SKM-1 (cell line): ENCODE results near the gene SSBP3.

Experiments used
- DNase-seq: peaks from one replicate; lab custom pipeline; 2025; ENCODE audit not compliant: unreplicated experiment; lab: John Stamatoyannopoulos, UW

Gene SSBP3

DNA sequence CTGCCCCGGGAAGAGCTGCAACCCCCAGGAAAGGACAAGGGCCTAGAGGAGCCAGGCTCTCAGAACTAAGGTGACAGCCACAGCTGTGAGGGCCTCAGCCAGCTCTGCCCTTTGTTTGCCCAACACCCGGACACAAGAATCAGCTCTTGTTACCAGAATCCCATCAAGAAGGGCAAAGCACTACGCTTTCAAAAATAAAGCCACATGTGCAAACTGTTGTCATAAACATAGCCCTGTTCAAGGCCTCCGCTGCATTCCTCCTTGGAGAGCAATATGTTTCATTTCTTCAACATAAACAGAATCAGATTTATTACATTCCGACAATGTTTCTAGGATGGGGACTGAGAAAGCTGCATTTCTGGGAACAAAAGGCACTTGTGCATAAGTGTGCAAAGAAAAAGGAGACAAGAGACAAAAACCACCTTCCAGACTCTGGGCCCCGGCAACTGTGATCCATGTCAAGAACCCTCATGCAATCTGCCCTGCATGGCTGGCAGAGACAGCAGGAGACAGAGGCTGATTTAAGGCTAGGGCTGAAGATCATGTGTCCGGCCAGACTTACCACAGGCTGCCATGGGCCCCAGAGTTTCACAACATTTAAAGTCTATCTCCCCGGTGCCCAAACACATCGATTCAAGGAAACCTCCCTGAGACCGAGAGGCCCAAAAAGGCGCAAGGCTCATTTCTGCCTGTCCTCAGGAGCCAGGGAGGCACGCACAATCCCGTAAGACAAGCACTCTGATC lies 71.0 kb downstream of the SSBP3 start:
- DNase-seq, result peak; percentile 70

DNA sequence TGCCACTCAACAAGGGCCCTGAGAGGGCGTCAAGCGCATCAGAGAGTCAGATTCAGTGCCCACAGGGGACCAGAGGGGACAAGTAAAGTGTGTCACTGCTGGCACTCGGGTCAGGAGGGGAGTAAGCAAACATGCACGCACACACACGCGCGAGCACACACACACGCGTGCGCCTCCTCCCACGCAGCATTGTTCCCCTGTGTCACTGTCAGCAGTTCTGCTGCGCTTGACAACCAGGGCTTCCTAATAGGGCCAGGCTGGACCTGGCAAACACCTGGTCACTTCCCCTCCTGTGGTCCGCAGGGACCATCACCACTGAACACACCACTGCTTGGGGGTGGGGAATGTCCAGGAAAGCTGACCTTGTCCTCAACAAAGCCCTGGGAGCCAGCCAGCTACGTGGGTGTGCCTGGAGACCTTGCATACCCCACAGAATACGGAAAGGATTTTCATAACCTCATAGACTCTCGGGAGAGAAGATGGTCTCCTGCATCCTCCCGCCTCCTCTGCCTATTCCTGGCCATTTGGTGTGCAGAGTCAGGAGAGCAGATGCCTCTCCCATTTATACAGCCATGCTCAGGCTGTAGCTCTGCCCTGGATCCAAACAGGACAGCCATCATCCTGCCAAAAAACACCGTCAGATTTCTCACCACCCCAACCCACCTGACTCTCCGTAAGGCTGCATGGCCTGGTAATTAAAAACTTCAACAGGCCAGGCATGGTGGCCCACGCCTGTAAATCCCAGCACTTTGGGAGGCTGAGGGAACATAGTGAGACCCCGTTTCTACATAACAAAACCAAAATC lies 73.2 kb downstream of the SSBP3 start:
- no peak for DNase-seq

DNA sequence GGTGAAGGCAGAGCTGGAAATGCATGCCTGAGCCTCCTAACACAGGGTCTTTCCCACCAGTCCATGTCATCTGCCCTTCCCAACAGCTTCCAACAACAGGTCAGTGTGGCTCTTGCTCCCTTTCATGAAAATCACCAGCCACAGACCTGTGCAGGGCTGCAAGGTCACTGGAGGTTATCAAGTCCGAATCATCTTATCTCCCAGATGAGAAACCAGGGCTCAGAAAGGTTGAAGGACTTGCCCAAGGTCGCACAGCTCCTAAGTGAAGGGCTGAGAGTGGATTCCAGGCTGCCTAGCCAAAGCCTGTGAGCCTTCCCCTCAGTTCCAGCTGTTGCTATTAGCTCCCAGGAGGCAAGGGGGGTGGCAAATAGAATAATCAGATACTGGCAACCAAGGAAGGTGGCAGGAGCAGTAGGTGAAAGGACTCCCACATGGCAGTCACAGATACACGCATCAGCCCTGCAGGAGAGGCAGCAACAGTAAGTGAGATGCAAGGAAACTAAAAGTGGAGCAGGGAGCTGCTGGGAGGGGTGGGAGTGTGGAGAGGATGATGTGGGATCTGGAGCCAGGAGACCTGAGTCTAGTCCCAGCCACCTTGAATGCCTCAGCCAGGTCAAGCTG lies 74.2 kb downstream of the SSBP3 start:
- no peak for DNase-seq

DNA sequence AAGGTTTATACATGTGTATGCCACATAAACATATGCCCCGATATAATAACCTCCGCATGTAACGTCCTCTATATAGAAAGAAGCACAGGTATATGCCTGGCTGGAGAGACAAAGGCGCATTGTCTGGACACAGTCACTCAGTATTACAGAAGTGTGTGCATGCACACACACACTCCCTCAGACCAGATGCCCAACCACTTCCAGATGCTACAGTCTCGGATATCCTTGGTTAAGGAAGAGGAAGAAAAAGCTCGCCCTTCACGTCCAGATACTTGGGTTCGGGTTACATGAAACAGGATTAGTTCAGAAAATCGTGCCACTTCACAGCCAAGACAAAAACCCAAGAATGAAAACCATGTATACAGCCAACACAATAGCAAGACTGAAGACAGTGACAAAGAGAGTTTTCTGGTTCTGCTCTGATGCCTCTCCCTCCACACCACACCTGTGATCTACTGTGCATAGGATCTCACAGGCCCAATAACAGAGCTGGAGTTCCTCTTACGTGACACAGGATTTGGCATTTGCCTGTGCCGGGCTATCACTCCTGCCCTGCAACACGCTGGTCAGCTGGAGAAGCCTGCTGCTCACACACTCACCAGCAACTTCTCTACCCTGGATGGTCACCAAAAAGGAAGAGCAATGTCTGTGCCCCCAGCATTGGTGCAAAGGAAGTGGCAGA lies 75.0 kb downstream of the SSBP3 start:
- DNase-seq, result no peak

DNA sequence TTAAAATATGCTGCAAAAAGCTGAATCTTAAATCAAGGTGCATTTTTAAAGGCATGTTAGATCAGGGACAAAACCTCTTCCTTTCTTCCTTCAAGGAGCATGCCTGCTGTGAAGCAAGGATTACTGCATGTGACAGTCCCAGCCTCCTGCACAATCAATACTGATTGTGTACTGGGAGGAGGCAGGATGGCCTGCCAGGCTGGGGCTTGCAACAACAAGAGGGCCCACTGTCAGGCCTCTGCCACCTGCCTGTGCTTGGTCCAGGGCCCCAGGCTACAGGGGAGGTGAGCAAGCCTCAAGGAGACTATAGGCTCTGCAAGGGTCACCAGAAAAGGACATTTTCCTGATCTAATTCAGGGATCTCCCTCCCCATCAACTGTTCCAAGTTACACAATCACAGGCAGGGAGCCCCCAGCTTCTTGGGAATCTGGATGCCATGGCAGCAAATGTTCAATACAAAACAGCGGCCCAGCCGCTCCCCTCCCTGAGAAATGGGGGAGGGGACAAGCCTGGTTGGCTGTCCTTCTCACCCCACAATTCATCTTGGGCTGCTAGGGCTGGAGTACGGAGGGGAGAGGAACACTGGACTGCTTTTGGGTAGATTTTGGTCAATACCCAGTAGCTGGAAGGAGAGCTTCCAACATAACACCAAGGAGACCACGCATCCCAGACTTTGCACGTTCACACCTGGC lies 76.7 kb downstream of the SSBP3 start:
- no peak for DNase-seq

DNA sequence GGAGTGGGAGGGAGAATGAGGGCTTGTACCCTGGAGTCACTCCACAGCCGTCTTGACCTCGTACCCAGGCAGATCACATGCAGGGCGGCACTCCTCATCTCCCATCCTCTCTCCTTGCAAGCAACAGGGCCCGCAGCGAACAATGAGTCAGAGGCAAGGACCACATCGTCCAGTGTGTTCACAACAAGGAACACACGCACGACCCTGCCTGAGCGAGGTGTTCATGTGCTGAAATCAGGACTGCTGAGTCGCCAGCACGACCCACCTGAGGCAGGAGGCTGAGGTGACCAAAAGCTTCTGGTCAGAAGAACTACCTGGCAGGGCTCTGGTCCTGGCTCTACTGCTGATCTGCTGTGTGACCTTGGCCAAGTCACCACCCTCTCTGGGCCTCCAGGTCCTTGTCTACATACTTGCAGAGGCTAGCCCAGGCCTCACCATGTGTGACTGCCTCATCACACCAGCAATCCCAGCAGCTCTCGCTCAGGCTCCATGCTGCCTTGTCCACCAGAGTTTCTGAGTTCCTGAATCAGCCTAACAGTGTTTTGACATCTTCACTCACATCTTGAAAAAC lies 78.0 kb downstream of the SSBP3 start:
- no peak for DNase-seq

DNA sequence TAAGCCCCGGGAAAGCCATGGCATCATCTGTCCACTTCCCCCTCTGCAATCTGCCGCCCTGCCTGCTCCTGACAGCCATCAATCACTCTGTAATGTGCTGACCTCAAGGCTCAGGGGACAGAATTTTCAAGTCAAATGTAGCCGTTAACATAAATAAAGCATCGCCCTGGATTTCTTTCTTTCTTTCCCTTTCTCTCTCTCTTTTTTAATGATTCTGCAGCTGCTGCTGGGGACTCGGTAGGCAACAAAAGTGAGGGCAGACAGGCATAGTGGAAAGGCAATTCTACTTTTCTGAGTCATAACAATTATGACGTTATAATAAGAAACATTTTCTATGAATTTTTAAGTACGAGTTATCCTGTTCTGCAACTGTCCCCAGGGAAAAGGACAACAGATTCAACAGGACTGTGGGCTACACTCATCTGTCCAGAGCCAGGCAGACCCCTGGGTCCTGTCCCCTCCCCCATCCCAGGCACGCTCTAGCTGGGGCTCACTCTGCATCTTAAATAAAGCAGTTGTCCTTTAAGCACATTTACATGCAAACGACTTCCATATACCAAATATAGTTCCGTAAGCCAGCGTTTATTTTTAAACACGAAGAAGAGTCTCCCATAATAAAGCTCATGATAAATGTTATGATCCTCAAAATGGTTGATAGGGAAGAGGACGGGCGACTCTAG lies 78.7 kb downstream of the SSBP3 start:
- no peak for DNase-seq

DNA sequence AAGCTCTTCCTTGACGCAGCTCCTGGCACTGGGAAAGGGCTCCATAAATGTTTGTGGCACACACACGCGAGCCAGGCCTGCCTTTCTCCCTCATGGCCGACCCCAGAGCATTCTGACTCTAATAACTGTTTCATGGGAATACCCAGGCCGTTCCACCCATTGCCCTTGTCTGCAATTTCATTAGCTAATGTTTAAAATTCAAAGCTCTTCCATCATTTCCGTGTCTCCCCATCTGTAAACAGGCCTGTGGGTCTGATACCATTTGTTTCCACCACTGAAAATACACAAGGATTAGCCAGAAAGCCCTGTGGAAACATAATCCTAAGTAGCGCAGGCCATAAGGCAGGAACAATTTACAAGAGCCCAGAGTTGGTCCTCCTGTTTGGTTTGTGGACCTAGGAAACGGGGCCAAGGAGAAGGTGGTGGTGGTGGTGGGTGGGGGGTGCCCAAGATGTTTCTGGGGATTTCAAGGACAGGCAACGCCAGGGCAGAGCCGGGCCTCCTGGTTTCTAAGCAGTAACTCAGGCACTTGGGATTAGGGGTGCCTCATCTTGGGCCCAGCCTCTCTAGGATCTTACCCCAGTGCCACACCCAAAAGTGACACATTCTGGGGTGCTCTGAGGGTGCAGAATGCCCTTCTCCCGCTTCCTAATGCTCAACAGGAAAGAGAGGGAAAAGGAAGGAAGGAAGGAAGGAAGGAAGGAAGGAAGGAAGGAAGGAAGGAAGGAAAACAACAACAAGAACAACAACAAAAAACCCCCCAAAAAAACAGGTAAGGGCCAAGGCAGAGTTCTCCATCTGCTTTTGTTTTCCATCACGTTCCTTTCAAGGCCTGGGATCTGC lies 79.4 kb downstream of the SSBP3 start:
- no peak for DNase-seq

DNA sequence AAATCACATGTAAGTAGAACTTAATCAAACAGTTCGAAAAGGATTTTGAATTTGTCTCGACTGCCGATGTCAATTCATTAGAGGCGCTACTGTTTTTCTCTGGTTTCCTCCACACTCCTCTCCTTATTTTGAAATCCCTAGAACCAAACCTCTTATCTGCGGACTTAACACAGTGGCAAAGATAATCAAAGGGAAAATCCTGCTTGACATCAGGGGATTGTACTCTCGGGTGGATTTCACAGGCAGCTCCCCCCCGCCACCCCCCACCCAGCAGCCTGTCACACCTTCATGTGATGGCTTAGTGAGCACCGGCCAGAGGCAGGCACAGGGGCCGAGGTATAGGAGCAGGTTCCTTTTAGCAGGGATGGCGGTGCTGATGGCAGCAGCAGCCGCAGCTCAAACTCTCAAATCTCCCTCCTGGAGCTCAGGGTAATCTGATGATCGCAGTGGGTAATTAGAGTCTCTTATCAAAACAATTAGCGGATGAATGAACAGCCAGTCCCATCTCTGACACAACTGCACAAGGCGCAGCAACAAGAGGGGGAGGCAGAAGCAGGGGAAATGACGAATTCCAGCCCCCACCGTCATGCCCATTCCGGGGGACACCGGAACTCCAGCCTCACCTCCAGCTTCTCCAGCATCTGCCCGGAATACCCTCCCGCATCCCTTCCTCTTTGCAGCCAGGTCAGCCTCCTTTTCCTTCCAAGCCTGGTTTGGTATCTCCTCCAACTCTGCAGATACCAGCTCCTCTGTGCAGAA lies 80.3 kb downstream of the SSBP3 start:
- DNase-seq, result no peak

DNA sequence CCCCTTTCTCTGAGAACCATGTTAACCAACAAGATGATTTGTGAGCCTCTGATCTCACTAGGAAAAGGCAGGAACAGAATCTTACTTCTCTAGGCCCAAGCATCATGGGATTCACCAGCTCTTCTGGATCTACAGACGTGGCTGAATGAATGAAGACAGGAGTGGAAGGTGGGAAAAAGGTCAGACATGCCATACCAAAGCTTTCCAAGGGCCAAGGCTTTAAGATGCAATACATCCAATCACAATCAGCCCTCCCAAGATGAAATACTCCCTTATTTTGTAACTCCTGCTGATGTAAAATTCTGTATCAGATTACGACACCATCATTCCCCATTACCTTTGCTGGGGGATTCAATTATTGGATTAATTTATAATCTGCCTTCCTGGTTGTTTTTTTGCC lies 80.9 kb downstream of the SSBP3 start:
- no peak for DNase-seq

DNA sequence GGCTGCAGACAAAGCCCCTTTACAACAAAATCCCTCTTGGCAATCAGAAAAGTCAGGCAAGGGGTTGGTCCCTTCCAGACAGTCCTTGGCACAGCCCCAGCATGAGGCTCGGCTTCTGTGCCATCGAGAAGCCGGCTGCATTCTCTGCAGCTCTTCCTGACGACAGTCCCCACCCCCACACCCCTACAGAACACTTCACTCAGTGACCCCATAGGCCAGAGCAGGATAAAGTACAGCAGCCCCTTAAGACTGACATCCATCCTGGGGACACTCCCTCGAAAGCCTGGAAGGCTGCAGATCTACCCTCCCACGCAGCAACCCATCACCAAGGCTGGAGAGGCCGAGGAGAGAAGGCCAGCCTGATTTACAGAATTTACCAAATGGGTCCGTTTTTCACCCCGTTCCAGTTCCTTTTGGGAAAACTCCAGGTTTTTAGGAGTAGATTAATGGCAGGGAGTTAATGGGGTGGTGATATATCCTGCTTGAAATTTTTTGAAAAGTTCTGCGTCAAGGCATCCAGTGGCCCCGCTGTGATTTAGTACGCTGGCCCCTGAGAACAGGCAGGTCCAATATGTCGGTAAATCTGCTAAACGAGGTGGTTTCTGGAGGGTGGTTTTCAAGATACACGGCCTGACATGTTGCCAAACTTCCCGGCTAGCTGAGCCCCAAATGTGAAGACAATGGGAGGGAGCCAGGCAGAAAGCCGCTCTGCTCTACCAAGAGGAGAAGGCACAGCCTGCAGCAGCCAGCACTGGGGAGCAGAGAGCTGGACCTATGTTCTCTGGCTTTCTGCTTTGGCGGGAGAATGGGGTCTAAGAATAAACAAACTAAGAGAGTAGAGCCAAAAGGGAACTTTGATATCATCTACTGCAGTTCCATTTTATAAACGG lies 81.7 kb downstream of the SSBP3 start:
- DNase-seq, result no peak

DNA sequence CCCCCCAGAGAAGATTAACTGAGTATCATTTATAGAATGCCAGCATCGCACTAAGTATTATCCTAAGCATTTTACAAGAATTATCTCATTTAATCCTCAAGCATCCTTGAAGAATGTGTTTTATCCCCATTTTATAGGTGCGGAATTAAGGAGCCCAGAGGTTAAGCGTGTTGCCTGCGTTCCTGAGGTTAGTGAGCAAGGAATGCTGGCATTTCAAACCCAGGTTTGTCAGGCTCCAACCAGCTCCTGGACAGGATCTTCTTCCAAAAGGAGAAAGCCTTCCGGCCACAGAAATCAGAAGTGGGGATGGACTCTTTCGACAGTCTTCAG lies 82.3 kb downstream of the SSBP3 start:
- no peak for DNase-seq

DNA sequence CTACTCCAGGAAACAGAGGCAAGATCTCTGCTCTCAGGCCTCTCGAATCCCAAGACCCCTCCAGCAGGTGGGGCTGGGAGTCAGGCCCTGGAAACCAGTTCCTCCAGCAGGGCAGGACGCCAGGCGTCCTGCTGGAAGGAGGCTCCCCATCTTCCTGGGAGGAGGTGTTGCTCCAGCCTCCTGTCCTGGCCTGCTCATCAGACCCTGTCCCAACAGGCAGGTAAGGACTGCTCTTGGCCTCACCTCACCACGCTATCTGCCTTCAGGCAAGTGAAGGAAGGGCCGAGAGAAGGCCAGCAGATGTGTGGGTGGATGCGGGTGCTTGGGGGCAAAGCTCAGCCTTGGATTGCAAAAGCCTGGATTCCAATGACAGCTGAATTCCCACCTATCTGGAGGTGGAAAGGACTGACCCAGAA lies 82.9 kb downstream of the SSBP3 start:
- DNase-seq, result no peak

DNA sequence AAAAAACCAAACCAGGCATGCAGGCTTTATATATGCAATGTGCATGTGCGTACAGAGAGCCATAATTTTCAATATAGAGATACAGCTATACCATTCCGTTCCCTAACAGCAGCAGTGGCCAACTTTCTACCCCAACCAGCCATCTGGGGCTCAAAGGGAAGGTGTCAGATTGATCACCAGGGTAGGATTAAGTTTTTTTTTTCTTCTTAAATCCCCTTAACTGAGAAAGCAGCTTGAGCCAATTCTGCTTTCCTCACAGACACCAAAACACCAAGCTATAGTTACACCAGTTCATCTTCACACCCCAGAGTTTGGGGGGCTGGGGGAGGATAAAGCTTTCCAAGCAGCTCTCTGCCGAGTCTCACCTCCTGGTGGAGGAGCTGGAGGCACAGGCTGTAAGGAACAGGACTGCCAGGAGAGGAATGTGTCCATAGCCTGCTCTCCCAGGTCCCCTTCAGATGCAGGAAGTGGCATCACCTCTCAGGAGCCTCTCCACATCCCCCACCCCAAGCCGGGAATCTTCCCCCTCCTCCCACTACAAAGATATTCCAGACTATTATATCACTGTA lies 87.9 kb downstream of the SSBP3 start:
- no peak for DNase-seq

DNA sequence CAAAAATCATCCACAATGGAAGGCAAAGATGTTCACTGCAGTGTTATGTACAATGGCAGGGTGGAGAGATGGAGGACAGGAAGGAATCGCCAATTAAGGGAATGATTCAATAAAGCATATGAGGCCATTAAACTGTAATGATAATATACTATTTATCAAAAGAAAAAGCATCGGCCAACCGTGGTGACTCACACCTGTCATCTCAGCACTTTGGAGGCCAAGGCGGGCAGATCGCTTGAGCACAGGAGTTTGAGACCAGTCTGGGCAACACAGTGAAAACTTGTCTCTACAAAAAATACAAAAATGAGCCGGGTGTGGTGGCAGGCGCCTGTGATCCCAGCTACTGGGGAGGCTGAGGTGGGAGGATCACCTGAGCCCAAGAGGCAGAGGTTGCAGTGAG lies 89.1 kb downstream of the SSBP3 start:
- DNase-seq, result no peak

DNA sequence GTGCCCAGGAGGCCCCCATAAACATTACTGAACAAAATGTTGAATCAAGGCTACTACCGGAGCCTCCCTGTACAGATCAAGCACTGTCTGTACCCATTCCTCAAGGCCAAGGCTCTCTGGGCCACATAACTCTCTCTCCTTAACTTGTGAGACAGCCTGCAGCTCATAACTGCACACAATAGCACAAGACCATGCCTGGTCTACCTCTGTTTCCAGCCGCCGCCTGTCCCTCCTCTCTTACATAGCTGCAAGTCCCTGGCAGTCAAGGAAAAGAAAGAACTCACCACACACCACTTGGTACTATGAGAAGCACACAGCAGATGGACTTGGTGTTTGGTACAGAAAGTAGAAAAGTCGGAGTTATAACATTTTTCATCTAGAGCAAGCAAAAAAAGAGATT lies 91.1 kb downstream of the SSBP3 start:
- no peak for DNase-seq

DNA sequence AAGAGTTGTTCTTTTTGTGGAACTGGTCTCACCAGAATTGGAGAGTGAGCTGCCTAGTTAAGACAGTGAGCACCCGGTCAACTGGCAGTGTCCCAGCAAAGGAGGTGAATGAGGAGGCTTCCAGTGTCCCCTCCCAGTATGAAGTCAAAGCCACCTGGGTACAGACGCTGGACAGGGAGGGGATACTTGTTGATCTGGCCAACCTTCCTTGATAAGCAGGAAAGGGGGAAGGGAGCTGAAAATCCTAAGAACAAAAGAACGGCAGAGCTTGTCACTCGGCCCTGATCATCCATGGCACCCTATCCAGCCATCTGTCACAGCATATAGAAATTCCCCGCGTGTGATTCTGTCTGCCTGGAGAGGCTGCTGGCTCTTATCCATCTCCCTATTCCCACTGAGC lies 91.5 kb downstream of the SSBP3 start:
- DNase-seq, result no peak
